MCF 10A (cell line): ENCODE results near the gene PPTC7. TPM values are rescaled to one million over a fixed set of nuclear protein-coding genes. Genes with fewer than 3 reads are reported as not detected.
A peak's percentile ranks its signal among the peaks of the same experiment; 100 is the strongest.
"Not testable (repeated sequence)": the region's sequence is repeated elsewhere in the genome, so short reads cannot be mapped to it uniquely, and the experiment has no call there.

ENCODE experiments used
- BruUV-seq: library from RNA; stranded (reverse); fragments of 400-500 nt; replicated peaks from 2 replicates; lab custom pipeline; 2021; lab: Mats Ljungman, UMichigan
- CTCF ChIA-PET: fragments of 300-600 bp; sonication (Branson Sonifier 250); formaldehyde crosslinking; extraction: SDS; loops from one replicate; lab custom pipeline; 2021; ENCODE audit warnings: antibody characterized with exemption, inconsistent platforms; lab: Yijun Ruan, JAX
- POLR2A ChIA-PET: fragments of 300-600, 350-650 bp; sonication (Branson Sonifier 250); formaldehyde crosslinking; extraction: SDS; loops from one replicate; lab custom pipeline; 2020; ENCODE audit warnings: antibody characterized with exemption, inconsistent platforms; lab: Yijun Ruan, JAX
- DNase-seq: peaks from one replicate; pipeline ENCODE4 v3.0.0-alpha.2; 2018; ENCODE audit not compliant: unreplicated experiment
- H3K27ac Mint-ChIP-seq: one replicate; pipeline ENCODE4 v1.8.0; 2022; ENCODE audit warnings: mild to moderate bottlenecking, low read depth, mixed read lengths; ENCODE audit not compliant: unreplicated experiment
- H3K27me3 Mint-ChIP-seq: one replicate; pipeline ENCODE4 v1.8.0; 2022; ENCODE audit warnings: mixed read lengths; ENCODE audit not compliant: insufficient read depth, unreplicated experiment
- H3K36me3 Mint-ChIP-seq: one replicate; pipeline ENCODE4 v1.8.0; 2022; ENCODE audit warnings: mild to moderate bottlenecking, moderate library complexity, mixed read lengths; ENCODE audit not compliant: insufficient read depth, unreplicated experiment
- H3K4me1 Mint-ChIP-seq: one replicate; pipeline ENCODE4 v1.8.0; 2022; ENCODE audit warnings: mixed read lengths; ENCODE audit not compliant: insufficient read depth, unreplicated experiment
- H3K4me3 Mint-ChIP-seq: one replicate; pipeline ENCODE4 v1.8.0; 2022; ENCODE audit warnings: mild to moderate bottlenecking, moderate library complexity, mixed read lengths; ENCODE audit not compliant: unreplicated experiment
- H3K9me3 Mint-ChIP-seq: one replicate; pipeline ENCODE4 v1.8.0; 2022; ENCODE audit warnings: mixed read lengths; ENCODE audit not compliant: unreplicated experiment
- intact Hi-C: fragments of 100-400 bp; cut with micrococcal nuclease; formaldehyde crosslinking; loops from 2 replicates; pipeline ENCODE4 v1.14.1; 2022
- total RNA-seq: library from RNA; stranded (reverse); gene quantifications from 2 replicates; pipeline ENCODE4 v1.2.3, GENCODE V29; 2022
- TF ChIP-seq, protein P1 (sequence below): fragments of 200-600 bp; IDR thresholded peaks from one replicate; pipeline ENCODE4 v1.8.0; 2022; ENCODE audit warnings: antibody characterized with exemption, mild to moderate bottlenecking; ENCODE audit not compliant: unreplicated experiment

PPTC7 gene
- total RNA-seq, 1 experiment from 2014 or later, result 36.5 TPM

DNA sequence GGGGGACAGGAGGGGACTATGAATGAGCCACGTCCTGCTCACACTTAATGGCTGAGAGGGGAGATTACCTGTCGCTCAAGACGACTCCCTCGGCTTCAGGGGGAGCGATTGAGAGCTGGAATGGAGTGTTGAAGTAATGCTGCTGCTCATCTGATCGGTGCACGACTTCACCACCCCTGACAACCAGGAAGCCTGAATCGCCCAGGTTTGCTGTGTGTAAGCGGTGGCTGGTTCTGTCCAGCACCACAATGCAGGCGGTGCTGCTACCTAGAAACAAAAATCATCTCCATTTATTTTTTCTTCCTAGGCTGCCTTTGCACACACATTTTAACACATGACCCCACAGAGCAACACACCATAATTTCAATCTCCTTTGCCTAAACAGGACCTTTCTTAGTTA is 37.3 kb downstream of the PPTC7 start:
- ChIA-PET POLR2A (interaction anchor here (0.6 to 17.1 kb wide), 15 partner anchors 9 to 87 kb away, joined by 3 to 351 read pairs (median 6); partner anchors contain the start of genes FAM216A and GPN3), CTCF (no interaction called here)
- intact Hi-C loops, result no loop called here
- H3K4me3 Mint-ChIP-seq, result peak overlapping the region; percentile 66
- no peak for DNase-seq
- no TSS peak for BruUV-seq
- TF ChIP-seq, protein P1, sequence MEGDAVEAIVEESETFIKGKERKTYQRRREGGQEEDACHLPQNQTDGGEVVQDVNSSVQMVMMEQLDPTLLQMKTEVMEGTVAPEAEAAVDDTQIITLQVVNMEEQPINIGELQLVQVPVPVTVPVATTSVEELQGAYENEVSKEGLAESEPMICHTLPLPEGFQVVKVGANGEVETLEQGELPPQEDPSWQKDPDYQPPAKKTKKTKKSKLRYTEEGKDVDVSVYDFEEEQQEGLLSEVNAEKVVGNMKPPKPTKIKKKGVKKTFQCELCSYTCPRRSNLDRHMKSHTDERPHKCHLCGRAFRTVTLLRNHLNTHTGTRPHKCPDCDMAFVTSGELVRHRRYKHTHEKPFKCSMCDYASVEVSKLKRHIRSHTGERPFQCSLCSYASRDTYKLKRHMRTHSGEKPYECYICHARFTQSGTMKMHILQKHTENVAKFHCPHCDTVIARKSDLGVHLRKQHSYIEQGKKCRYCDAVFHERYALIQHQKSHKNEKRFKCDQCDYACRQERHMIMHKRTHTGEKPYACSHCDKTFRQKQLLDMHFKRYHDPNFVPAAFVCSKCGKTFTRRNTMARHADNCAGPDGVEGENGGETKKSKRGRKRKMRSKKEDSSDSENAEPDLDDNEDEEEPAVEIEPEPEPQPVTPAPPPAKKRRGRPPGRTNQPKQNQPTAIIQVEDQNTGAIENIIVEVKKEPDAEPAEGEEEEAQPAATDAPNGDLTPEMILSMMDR, result no peak
- H3K27ac Mint-ChIP-seq, result peak overlapping the region; percentile 85
- H3K9me3 Mint-ChIP-seq, result no peaks in the 10 kb centered on the region
- no peaks in the 10 kb centered on the region for H3K27me3 Mint-ChIP-seq
- H3K36me3 Mint-ChIP-seq, result peaks cover 95% of the 10 kb centered on the region
- peaks cover 58% of the 10 kb centered on the region for H3K4me1 Mint-ChIP-seq

DNA sequence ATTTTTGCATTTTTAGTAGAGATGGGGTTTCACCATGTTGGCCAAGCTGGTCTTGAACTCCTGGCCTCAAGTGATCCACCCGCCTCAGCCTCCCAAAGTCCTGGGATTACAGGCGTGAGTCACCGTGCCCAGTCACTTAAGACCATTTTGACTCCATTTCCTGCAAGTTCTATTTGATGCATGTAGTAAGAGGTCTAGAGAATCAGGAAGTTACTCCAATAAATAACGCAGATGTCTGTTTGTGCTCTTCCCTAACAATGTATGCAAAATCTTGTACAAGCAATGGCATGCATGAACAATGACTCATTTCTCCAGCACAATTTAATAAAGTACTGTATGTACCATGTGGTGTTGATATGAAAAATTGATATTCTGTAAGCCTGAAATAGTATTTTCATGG is 37.9 kb downstream of the PPTC7 start:
- H3K27me3 Mint-ChIP-seq, H3K9me3 Mint-ChIP-seq, BruUV-seq, CTCF ChIA-PET, intact Hi-C loops: not testable (repeated sequence)
- POLR2A ChIA-PET, result interaction anchor here (0.7 to 17.1 kb wide), 12 partner anchors 10 to 87 kb away, joined by 3 to 351 read pairs (median 8); partner anchors contain the start of genes FAM216A and GPN3
- Mint-ChIP-seq H3K4me3 (peak overlapping the region; percentile 66), H3K4me1 (peaks cover 54% of the 10 kb centered on the region), H3K27ac (peak overlapping the region; percentile 85), H3K36me3 (peaks cover 95% of the 10 kb centered on the region)
- peak; percentile 95 for DNase-seq

GRCh38 chr12:110543965-110544364 is 39.2 kb downstream of the PPTC7 start:
- DNase-seq, result no peak
- H3K36me3 Mint-ChIP-seq, result peaks cover 96% of the 10 kb centered on the region
- peak overlapping the region; percentile 90 for H3K27ac Mint-ChIP-seq
- no peaks in the 10 kb centered on the region for H3K9me3 Mint-ChIP-seq
- intact Hi-C loops, result loop anchor here (2.0 kb wide), 1 partner anchor 31 kb away; no protein-coding TSS in a partner anchor
- H3K27me3 Mint-ChIP-seq, result no peaks in the 10 kb centered on the region
- H3K4me3 Mint-ChIP-seq, result peak overlapping the region; percentile 60
- BruUV-seq, result TSS peak; percentile 38
- CTCF ChIA-PET, result interaction anchor here (0.9 to 1.6 kb wide), 8 partner anchors 8 to 57 kb away, joined by 3 to 7 read pairs (median 3); no protein-coding TSS in a partner anchor
- POLR2A ChIA-PET, result interaction anchor here (0.6 to 17.1 kb wide), 20 partner anchors 10 to 264 kb away, joined by 3 to 351 read pairs (median 6); partner anchors contain the start of genes ARPC3, FAM216A, GPN3 and RAD9B
- TF ChIP-seq, protein P1, result no peak
- peaks cover 54% of the 10 kb centered on the region for H3K4me1 Mint-ChIP-seq

- POLR2A ChIA-PET, result interaction anchor here (0.6 to 17.1 kb wide), 23 partner anchors 10 to 263 kb away, joined by 3 to 351 read pairs (median 5); partner anchors contain the start of genes ARPC3, FAM216A, GPN3 and RAD9B
- peak; percentile 100 for DNase-seq
- H3K36me3 Mint-ChIP-seq, result peaks cover 96% of the 10 kb centered on the region
Observed at GRCh38 chr12:110543252-110543959, 39.7 kb downstream of the PPTC7 start.

More at GRCh38 chr12:110543252-110543959, 39.7 kb downstream of the PPTC7 start:
- Mint-ChIP-seq H3K9me3 (no peaks in the 10 kb centered on the region), H3K4me1 (peaks cover 54% of the 10 kb centered on the region), H3K27ac (peak overlapping the region; percentile 90), H3K27me3 (no peaks in the 10 kb centered on the region), H3K4me3 (peak overlapping the region; percentile 60)
- TF ChIP-seq, protein P1, result no peak
- CTCF ChIA-PET, result interaction anchor here (0.6 to 1.6 kb wide), 10 partner anchors 8 to 351 kb away, joined by 3 to 7 read pairs (median 4); no protein-coding TSS in a partner anchor
- intact Hi-C loops, result loop anchor here (2.0 kb wide), 1 partner anchor 31 kb away; no protein-coding TSS in a partner anchor
- BruUV-seq, result TSS peak; percentile 44
